K562 (cell line): ENCODE measurements around the gene TREH. TPM values are rescaled to one million over a fixed set of nuclear protein-coding genes. Genes with fewer than 3 reads are reported as not detected.
A peak's percentile ranks its signal among the peaks of the same experiment; 100 is the strongest.
"Not testable (repeated sequence)": the region's sequence is repeated elsewhere in the genome, so short reads cannot be mapped to it uniquely, and the experiment has no call there.

Experiments
- ATAC-seq: fragments of 200-7000 bp; cut with Tn5 transposase; 3 replicates; pipeline ENCODE4 v1.9.1; 2020; ENCODE audit warnings: moderate library complexity
- BruUV-seq: library from RNA; stranded (reverse); fragments of 400-500 nt; replicated peaks from 2 replicates; lab custom pipeline; 2021; lab: Mats Ljungman, UMichigan
- CTCF ChIA-PET: fragments of 300-600 bp; formaldehyde crosslinking; extraction: SDS; loops from one replicate; lab custom pipeline; 2021; ENCODE audit warnings: low intra/inter-chr PET ratio; lab: Yijun Ruan, JAX
- POLR2A ChIA-PET: fragments of 300-600, 350-650 bp; sonication (Branson Sonifier 250); formaldehyde crosslinking; extraction: SDS; loops from one replicate; lab custom pipeline; 2021; ENCODE audit warnings: antibody characterized with exemption, inconsistent platforms; lab: Yijun Ruan, JAX
- DNase-seq, 4 experiments: peaks; one replicate each; pipeline versions ENCODE4 v3.0.0 to v3.0.0-alpha.2; 2011 to 2018; ENCODE audit warnings: low spot score in 3 of 4, mixed read lengths in 3 of 4; ENCODE audit errors: extremely low read depth in 1 of 4
- FAIRE-seq: peaks from 2 replicates; lab custom pipeline; 2011; peaks lifted over from hg19 to GRCh38; lab: Jason Lieb, UNC
- H2AFZ ChIP-seq: 2 replicates; pipeline ENCODE4 v1.6.0; 2011; ENCODE audit warnings: low read depth, low read length, control low read depth, inconsistent platforms
- H3K27ac ChIP-seq: fragments of 200-600 bp; 3 replicates; pipeline ENCODE4 v1.8.0; 2011; ENCODE audit warnings: low read depth, mild to moderate bottlenecking, control low read depth, inconsistent platforms, low read length, moderate library complexity, mixed read lengths; ENCODE audit errors: extremely low read depth
- H3K27me3 ChIP-seq, 2 experiments: fragments of 300-600 bp in 1 of 2; 2 replicates in 1 of 2; 3 replicates in 1 of 2; pipeline versions ENCODE4 v1.6.0 to v1.8.0; 2011; ENCODE audit warnings: inconsistent platforms in 2 of 2, low read length in 2 of 2, mild to moderate bottlenecking in 1 of 2, mixed read lengths in 1 of 2, moderate library complexity in 1 of 2; ENCODE audit not compliant: control insufficient read depth in 2 of 2, insufficient read depth in 2 of 2
- H3K36me3 ChIP-seq: fragments of 300-600 bp; 3 replicates; pipeline ENCODE4 v1.8.0; 2011; ENCODE audit warnings: mild to moderate bottlenecking, low read length, inconsistent platforms; ENCODE audit not compliant: control insufficient read depth, insufficient read depth
- H3K4me1 ChIP-seq, 2 experiments: fragments of 200-600 bp in 1 of 2; replicated peaks in 1 of 2; 2 replicates in 1 of 2; 3 replicates in 1 of 2; pipeline versions ENCODE4 v1.5.1 to v1.8.0; 2011; ENCODE audit warnings: inconsistent platforms in 2 of 2, low read length in 2 of 2, mild to moderate bottlenecking in 1 of 2, mixed read lengths in 1 of 2, moderate library complexity in 1 of 2; ENCODE audit not compliant: control insufficient read depth in 2 of 2, insufficient read depth in 2 of 2
- H3K4me2 ChIP-seq: 2 replicates; pipeline ENCODE4 v1.6.1; 2011; ENCODE audit warnings: low read length, control low read depth, inconsistent platforms, mixed read lengths; ENCODE audit not compliant: insufficient read depth
- H3K4me3 ChIP-seq: fragments of 200-600 bp; sonication (generic), shearing (Covaris generic); 2 replicates; pipeline ENCODE4 v1.5.1; 2016; ENCODE audit warnings: control low read depth, inconsistent platforms
- H3K79me2 ChIP-seq: fragments of 200-600 bp; 3 replicates; pipeline ENCODE4 v1.8.0; 2011; ENCODE audit warnings: low read length, inconsistent platforms; ENCODE audit not compliant: control insufficient read depth, insufficient read depth
- H3K9ac ChIP-seq, 2 experiments: 2 replicates each; pipeline versions ENCODE4 v1.6.0 to v1.6.1; 2011; ENCODE audit warnings: low read depth in 2 of 2, low read length in 2 of 2, control low read depth in 1 of 2, inconsistent platforms in 1 of 2, mild to moderate bottlenecking in 1 of 2, mixed read lengths in 1 of 2; ENCODE audit not compliant: insufficient read depth in 1 of 2
- H3K9me1 ChIP-seq: one replicate; pipeline ENCODE4 v1.6.0; 2011; ENCODE audit warnings: inconsistent platforms, mild to moderate bottlenecking, low read length, moderate library complexity; ENCODE audit not compliant: control insufficient read depth, insufficient read depth
- H3K9me3 ChIP-seq: replicated peaks from 2 replicates; pipeline ENCODE4 v1.5.1; 2011; ENCODE audit warnings: low read depth, low read length, inconsistent platforms; ENCODE audit not compliant: control insufficient read depth, insufficient read depth
- H4K20me1 ChIP-seq: replicated peaks from 2 replicates; pipeline ENCODE4 v1.6.1; 2011; ENCODE audit warnings: low read length, inconsistent platforms, mixed read lengths; ENCODE audit not compliant: control insufficient read depth, insufficient read depth
- CC2D1A ChIP-seq: fragments of 450-650 bp; IDR thresholded peaks from 2 replicates; pipeline ENCODE4 v1.6.1; 2017; ENCODE audit warnings: mild to moderate bottlenecking
- MBD2 ChIP-seq: sonication (generic); IDR thresholded peaks from 2 replicates; pipeline ENCODE4 v1.6.1; 2016; ENCODE audit warnings: low read depth, borderline replicate concordance
- MEIS2 ChIP-seq: fragments of 450-650 bp; IDR thresholded peaks from 2 replicates; pipeline ENCODE4 v1.6.1; 2014; ENCODE audit warnings: mild to moderate bottlenecking; ENCODE audit not compliant: partially characterized antibody
- MTA3 ChIP-seq: fragments of 450-650 bp; formaldehyde crosslinking; IDR thresholded peaks from 2 replicates; pipeline ENCODE4 v1.6.1; 2017; ENCODE audit warnings: mild to moderate bottlenecking, borderline replicate concordance
- NFYB ChIP-seq: IDR thresholded peaks from 2 replicates; pipeline ENCODE4 v1.6.1; 2011; ENCODE audit warnings: mild to moderate bottlenecking, moderate library complexity; ENCODE audit not compliant: insufficient read length; ENCODE audit errors: extremely low read depth
- POLR2A ChIP-seq: fragments of 450-650 bp; conservative IDR thresholded peaks from 2 replicates; pipeline ENCODE4 v1.6.1; 2016
- POLR2B ChIP-seq: fragments of 450-650 bp; IDR thresholded peaks from 2 replicates; pipeline ENCODE4 v1.6.1; 2018; ENCODE audit warnings: low read depth; ENCODE audit not compliant: partially characterized antibody
- POLR2G ChIP-seq: fragments of 200-400 bp; formaldehyde crosslinking; IDR thresholded peaks from 2 replicates; pipeline ENCODE4 v1.6.1; 2017; ENCODE audit warnings: low read depth, mild to moderate bottlenecking, antibody characterized with exemption, low read length, moderate library complexity
- RBFOX2 ChIP-seq: fragments of 200-400 bp; formaldehyde crosslinking; IDR thresholded peaks from 2 replicates; pipeline ENCODE4 v1.6.1; 2017; ENCODE audit warnings: low read depth, mild to moderate bottlenecking, low read length, moderate library complexity
- SREBF1 ChIP-seq: fragments of 150-350 bp; IDR thresholded peaks from 2 replicates; pipeline ENCODE4 v1.6.1; 2014; ENCODE audit warnings: antibody characterized with exemption, low read depth, low read length, borderline replicate concordance
- SUPT5H ChIP-seq: fragments of 450-650 bp; IDR thresholded peaks from 2 replicates; pipeline ENCODE4 v1.6.1; 2016
- TBP ChIP-seq: optimal IDR thresholded peaks from 2 replicates; pipeline ENCODE3; 2011; ENCODE audit warnings: low read depth, low read length, improper control_type of control experiment
- WGBS: fragments of 100-300 bp; shearing (Covaris generic); methylation state at CpG from one replicate; pipeline ENCODE4 v1.1.6; 2016; ENCODE audit warnings: low coverage, mixed read lengths; ENCODE audit not compliant: insufficient coverage; ENCODE audit errors: missing lambda C conversion rate; 5-methylcytosine and 5-hydroxymethylcytosine counted together
- in situ Hi-C: fragments of 300-500 bp; cut with MboI; formaldehyde crosslinking; loops from 4 replicates; pipeline ENCODE4 v1.15.0; 2018; ENCODE audit warnings: inconsistent platforms, mixed read lengths
- intact Hi-C: fragments of 100-400 bp; cut with micrococcal nuclease; formaldehyde crosslinking; loops from 2 replicates; pipeline ENCODE4 v1.14.2; 2022
- polyA plus RNA-seq, 8 experiments: library from polyadenylated mRNA; depleted of rRNA in 4 of 8; stranded (reverse) in 5 of 8; unstranded in 3 of 8; fragments of >200 nt; fragmentation: Nextera tagmentation in 2 of 8; fragmentation: Illumina TruSeq in 1 of 8; extraction: Ambion mirVana in 2 of 8; extraction: Trizol in 1 of 8; gene quantifications; 2 replicates each; pipeline versions ENCODE4 v1.2.1 to v1.2.3, GENCODE V29; 2011 to 2014; ENCODE audit warnings: inconsistent platforms in 1 of 8, missing spikeins in 1 of 8
- total RNA-seq, 7 experiments: library from RNA; depleted of rRNA in 6 of 7; stranded (reverse); fragments of >200 nt in 6 of 7; fragmentation: Illumina TruSeq in 2 of 7; extraction: Trizol in 2 of 7; gene quantifications; 2 replicates each; pipeline versions ENCODE4 v1.2.1 to v1.2.3, GENCODE V29; 2011 to 2021; ENCODE audit warnings: low replicate concordance in 1 of 7

TREH gene
- total and polyA plus RNA-seq, 9 of the 15 experiments (the other 6 are each of a cell fraction or from before 2014, with no cell fraction given): 0.09 to 0.20 (median 0.11) TPM; not detected in 6

DNA sequence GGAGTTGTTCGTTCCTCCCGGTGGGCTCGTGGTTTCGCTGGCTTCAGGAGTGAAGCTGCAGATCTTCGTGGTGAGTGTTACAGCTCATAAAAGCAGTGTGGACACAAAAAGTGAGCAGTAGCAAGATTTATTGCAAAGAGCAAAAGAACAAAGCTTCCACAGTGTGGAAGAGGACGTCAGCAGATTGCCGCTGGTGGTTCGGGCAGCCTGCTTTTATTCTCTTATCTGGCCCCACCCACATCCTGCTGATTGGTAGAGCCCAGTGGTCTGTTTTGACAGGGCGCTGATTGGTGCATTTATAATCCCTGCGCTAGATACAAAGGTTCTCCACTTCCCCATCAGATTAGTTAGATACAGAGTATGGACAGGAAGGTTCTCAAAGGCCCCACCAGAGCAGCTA lies 8.9 kb upstream of the TREH start:
- not testable (repeated sequence) for FAIRE-seq, BruUV-seq

More for the DNA sequence above, 8.9 kb upstream of the TREH start:
- H4K20me1 ChIP-seq, H3K9ac ChIP-seq, H3K27me3 ChIP-seq, in situ Hi-C loops, H3K27ac ChIP-seq, H3K9me1 ChIP-seq, H3K36me3 ChIP-seq, CTCF ChIA-PET, H3K9me3 ChIP-seq, intact Hi-C loops, ATAC-seq, H3K4me2 ChIP-seq, H3K4me3 ChIP-seq, H3K79me2 ChIP-seq: not testable (repeated sequence)
- 58% methylated on average over 10 of the region's 10 CpGs for WGBS
- Histone ChIP-seq H2AFZ (0 out of 2 replicates have a peak overlapping the region, but pooled peaks have one; percentile 24), H3K4me1 (peaks cover 0 to 34% of the 10 kb centered on the region in 2 experiments; a peak in 3 of 5 replicates)
- POLR2A ChIA-PET: interaction anchor here (0.6 to 1.3 kb wide), 2 partner anchors 10 to 16 kb away, joined by 3 to 5 read pairs; no protein-coding TSS in a partner anchor
- peak in 1 of 4 experiments; percentile 31 for DNase-seq
- TF ChIP-seq MTA3: peak; percentile 72
- peak; percentile 71; the same call in 1 of the 2 replicates for TF ChIP-seq SREBF1
- peak; percentile 30 for TF ChIP-seq MEIS2
- TF ChIP-seq RBFOX2: peak; percentile 48; the same call in 1 of the 2 replicates
- TF ChIP-seq TBP: peak; percentile 50
- TF ChIP-seq NFYB: peak; percentile 75
- TF ChIP-seq CC2D1A: 0 out of 2 replicates have a peak, but pooled peaks have one; percentile 15
- TF ChIP-seq MBD2: 0 out of 2 replicates have a peak, but pooled peaks have one; percentile 18
- TF ChIP-seq SUPT5H: peak; percentile 69
- TF ChIP-seq POLR2B: peak; percentile 71
- TF ChIP-seq POLR2G: peak; percentile 38; the same call in 1 of the 2 replicates
- TF ChIP-seq POLR2A: peak; percentile 88
